Gastrocnemius medialis (tissue), 4 donors: ENCODE results near the gene SERPINB10. TPM values are rescaled to one million over a fixed set of nuclear protein-coding genes. Genes with fewer than 3 reads are reported as not detected.

ENCODE experiments used
- ATAC-seq, 2 donors: fragments of 150-250 bp; one replicate each; pipeline ENCODE4 v1.9.1; 2016
- DNase-seq, 2 donors: peaks; one replicate each; pipeline ENCODE4 v3.0.0-alpha.2; 2019
- H3K27ac ChIP-seq, 4 donors: fragments of 200-600 bp; sonication (generic); 1 replicate in 1 of 4; 2 replicates in 3 of 4; pipeline ENCODE4 v1.5.1; 2016 to 2018; ENCODE audit warnings: mild to moderate bottlenecking in 2 of 4, moderate library complexity in 1 of 4
- H3K27me3 ChIP-seq, 3 donors: fragments of 200-600 bp; sonication (generic) in 2 of 3; 1 replicate in 1 of 3; 2 replicates in 2 of 3; pipeline versions ENCODE4 v1.5.1 to v1.6.0; 2016 to 2019; ENCODE audit warnings: mild to moderate bottlenecking in 1 of 3, moderate library complexity in 1 of 3
- H3K36me3 ChIP-seq, 2 donors: fragments of 200-600 bp; sonication (generic) in 1 of 2; one replicate each; pipeline ENCODE4 v1.5.1; 2017 to 2018
- H3K4me1 ChIP-seq, 2 donors: fragments of 200-600 bp; sonication (generic) in 1 of 2; one replicate each; pipeline ENCODE4 v1.5.1; 2016 to 2017; ENCODE audit warnings: mild to moderate bottlenecking in 2 of 2
- H3K4me3 ChIP-seq, 4 donors: fragments of 200-600 bp; sonication (generic) in 3 of 4; 1 replicate in 1 of 4; 2 replicates in 3 of 4; pipeline ENCODE4 v1.5.1; 2016 to 2019; ENCODE audit warnings: mild to moderate bottlenecking in 2 of 4
- H3K9me3 ChIP-seq, 3 donors: fragments of 200-600 bp; sonication (generic) in 2 of 3; 1 replicate in 1 of 3; 2 replicates in 2 of 3; pipeline ENCODE4 v1.5.1; 2016 to 2019
- POLR2A ChIP-seq, 2 donors: fragments of 450-650 bp; IDR thresholded peaks; one replicate each; pipeline ENCODE4 v1.6.1; 2017; ENCODE audit warnings: antibody characterized with exemption in 2 of 2, mild to moderate bottlenecking in 2 of 2, moderate library complexity in 2 of 2
- in situ Hi-C, 4 donors: fragments of 200-750 bp; cut with MboI; loops; one replicate each; pipeline versions ENCODE4 v1.15.0 to v1.8.0; 2017; ENCODE audit warnings: low sequenced_read_pairs in 4 of 4
- intact Hi-C: fragments of 100-400 bp; cut with DNase I; formaldehyde crosslinking; loops from one replicate; pipeline ENCODE4 v1.15.1; 2023; ENCODE audit warnings: low total_unique reads
- total RNA-seq, 4 donors: library from RNA; depleted of rRNA; stranded (reverse); fragments of >200 nt; gene quantifications; one replicate each; pipeline versions ENCODE4 v1.1.0 to v1.2.3, GENCODE V29; 2016
- TF ChIP-seq, protein P1 (sequence below), 5 experiments: fragments of 450-650 bp in 3 of 5; fragments of 200-600 bp in 2 of 5; sonication (generic) in 2 of 5; IDR thresholded peaks in 4 of 5; conservative IDR thresholded peaks in 1 of 5; 1 replicate in 4 of 5; 2 replicates in 1 of 5; pipeline ENCODE4 v1.5.1; 2016 to 2019; ENCODE audit warnings: antibody characterized with exemption in 5 of 5, mild to moderate bottlenecking in 3 of 5, moderate library complexity in 3 of 5

The SERPINB10 gene, protein sequence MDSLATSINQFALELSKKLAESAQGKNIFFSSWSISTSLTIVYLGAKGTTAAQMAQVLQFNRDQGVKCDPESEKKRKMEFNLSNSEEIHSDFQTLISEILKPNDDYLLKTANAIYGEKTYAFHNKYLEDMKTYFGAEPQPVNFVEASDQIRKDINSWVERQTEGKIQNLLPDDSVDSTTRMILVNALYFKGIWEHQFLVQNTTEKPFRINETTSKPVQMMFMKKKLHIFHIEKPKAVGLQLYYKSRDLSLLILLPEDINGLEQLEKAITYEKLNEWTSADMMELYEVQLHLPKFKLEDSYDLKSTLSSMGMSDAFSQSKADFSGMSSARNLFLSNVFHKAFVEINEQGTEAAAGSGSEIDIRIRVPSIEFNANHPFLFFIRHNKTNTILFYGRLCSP
- total RNA-seq, result not detected

DNA sequence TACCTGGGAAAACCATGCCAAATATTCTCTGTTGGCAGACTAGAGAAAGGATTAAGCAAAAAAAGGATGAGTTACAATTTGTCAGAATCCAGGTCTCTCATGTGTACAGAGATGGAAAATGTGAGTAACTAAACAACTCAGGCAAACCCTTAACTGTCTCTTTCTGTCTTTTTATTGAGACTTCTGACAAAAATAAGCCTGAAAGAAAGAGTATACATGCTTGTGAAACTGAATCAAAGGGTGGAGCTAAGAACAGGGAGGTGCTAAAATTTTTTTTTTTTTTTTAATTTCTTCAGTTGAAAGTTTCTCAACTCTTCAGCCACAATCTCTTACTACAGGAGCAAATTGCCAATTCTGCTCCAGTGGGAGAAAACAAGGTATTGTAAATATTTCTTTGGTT is at the start of gene SERPINB10:
Gene SERPINB10 (plus strand): TSS at position 295 of the 400 bp plus-strand sequence. CDS start 7,553 bp downstream, outside the sequence.
- H3K4me3 ChIP-seq, result no peak within 1 kb of the TSS
- ATAC-seq (no peak), DNase-seq (no peak)
- H3K4me1 ChIP-seq, result no peaks in the 10 kb centered on the region
- in situ Hi-C loops (no loop called here), intact Hi-C loops (no loop called here)
- TF ChIP-seq, protein P1, sequence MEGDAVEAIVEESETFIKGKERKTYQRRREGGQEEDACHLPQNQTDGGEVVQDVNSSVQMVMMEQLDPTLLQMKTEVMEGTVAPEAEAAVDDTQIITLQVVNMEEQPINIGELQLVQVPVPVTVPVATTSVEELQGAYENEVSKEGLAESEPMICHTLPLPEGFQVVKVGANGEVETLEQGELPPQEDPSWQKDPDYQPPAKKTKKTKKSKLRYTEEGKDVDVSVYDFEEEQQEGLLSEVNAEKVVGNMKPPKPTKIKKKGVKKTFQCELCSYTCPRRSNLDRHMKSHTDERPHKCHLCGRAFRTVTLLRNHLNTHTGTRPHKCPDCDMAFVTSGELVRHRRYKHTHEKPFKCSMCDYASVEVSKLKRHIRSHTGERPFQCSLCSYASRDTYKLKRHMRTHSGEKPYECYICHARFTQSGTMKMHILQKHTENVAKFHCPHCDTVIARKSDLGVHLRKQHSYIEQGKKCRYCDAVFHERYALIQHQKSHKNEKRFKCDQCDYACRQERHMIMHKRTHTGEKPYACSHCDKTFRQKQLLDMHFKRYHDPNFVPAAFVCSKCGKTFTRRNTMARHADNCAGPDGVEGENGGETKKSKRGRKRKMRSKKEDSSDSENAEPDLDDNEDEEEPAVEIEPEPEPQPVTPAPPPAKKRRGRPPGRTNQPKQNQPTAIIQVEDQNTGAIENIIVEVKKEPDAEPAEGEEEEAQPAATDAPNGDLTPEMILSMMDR (IDR thresholded peaks at IDR 0.05 in 4 of 5, conservative IDR thresholded peaks at IDR 0.05 in 1 of 5), result no peak
- TF ChIP-seq POLR2A (IDR thresholded peaks at IDR 0.05), result no peak
- no peak within 1 kb of the TSS for H3K27ac ChIP-seq
- H3K9me3 ChIP-seq, result no peaks in the 10 kb centered on the region
- no peaks in the 10 kb centered on the region for H3K27me3 ChIP-seq
- no peaks in the 10 kb centered on the region for H3K36me3 ChIP-seq

DNA sequence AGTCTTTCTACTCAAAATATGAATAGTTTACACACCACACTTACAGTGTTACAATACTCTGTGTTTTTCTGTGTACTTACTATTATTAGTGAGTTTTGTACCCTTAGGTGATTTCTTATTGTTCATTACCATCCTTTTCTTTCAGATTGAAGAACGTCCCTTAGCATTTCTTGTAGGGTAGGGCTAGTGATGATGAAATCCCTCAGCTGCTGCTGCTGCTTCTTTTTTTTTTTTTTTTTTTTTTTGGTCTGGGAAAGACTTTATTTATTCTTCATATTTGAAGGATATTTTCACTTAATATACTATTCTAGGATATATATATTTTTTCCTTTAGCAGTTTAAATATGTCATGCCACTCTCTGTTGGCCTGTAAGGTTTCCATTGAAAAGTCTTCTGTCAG is 49.3 kb upstream of the SERPINB10 start:
- in situ Hi-C loops (no loop called here), intact Hi-C loops (no loop called here)
- Histone ChIP-seq H3K4me1 (no peaks in the 10 kb centered on the region), H3K9me3 (no peaks in the 10 kb centered on the region), H3K4me3 (no peak overlapping the region), H3K27me3 (no peaks in the 10 kb centered on the region), H3K27ac (no peak overlapping the region), H3K36me3 (no peaks in the 10 kb centered on the region)
- no peak for TF ChIP-seq POLR2A (IDR thresholded peaks at IDR 0.05)
- TF ChIP-seq, protein P1 (IDR thresholded peaks at IDR 0.05 in 4 of 5, conservative IDR thresholded peaks at IDR 0.05 in 1 of 5), result no peak
- no peak for ATAC-seq
- DNase-seq, result no peak

- no peaks in the 10 kb centered on the region for H3K36me3 ChIP-seq
- TF ChIP-seq, protein P1 (IDR thresholded peaks at IDR 0.05 in 4 of 5, conservative IDR thresholded peaks at IDR 0.05 in 1 of 5), result no peak
- no peak for TF ChIP-seq POLR2A (IDR thresholded peaks at IDR 0.05)
- H3K27ac ChIP-seq, result no peak overlapping the region
- H3K27me3 ChIP-seq, result no peaks in the 10 kb centered on the region
- DNase-seq (no peak), ATAC-seq (no peak)
- no peaks in the 10 kb centered on the region for H3K4me1 ChIP-seq
- no peak overlapping the region for H3K4me3 ChIP-seq
- H3K9me3 ChIP-seq, result no peaks in the 10 kb centered on the region
- in situ Hi-C loops, result no loop called here
- intact Hi-C loops, result no loop called here
Observed at GRCh38 chr18:63859781-63860475, 47.8 kb upstream of the SERPINB10 start.

GRCh38 chr18:63860531-63860930 is 47.2 kb upstream of the SERPINB10 start:
- Histone ChIP-seq H3K36me3 (no peaks in the 10 kb centered on the region), H3K4me3 (no peak overlapping the region), H3K4me1 (no peaks in the 10 kb centered on the region), H3K27me3 (no peaks in the 10 kb centered on the region), H3K9me3 (no peaks in the 10 kb centered on the region), H3K27ac (no peak overlapping the region)
- DNase-seq (no peak), ATAC-seq (no peak)
- in situ Hi-C loops (no loop called here), intact Hi-C loops (no loop called here)
- TF ChIP-seq, protein P1 (IDR thresholded peaks at IDR 0.05 in 4 of 5, conservative IDR thresholded peaks at IDR 0.05 in 1 of 5), result no peak
- TF ChIP-seq POLR2A (IDR thresholded peaks at IDR 0.05), result no peak
